Ishikawa (cell line): ENCODE measurements around the gene KCNQ1.

Experiments used
- CEBPB ChIP-seq: IDR thresholded peaks from 2 replicates; pipeline ENCODE4 v1.6.1; 2012
- CREB1 ChIP-seq: IDR thresholded peaks from 2 replicates; pipeline ENCODE4 v1.6.1; 2012; ENCODE audit warnings: low read depth
- EGR1 ChIP-seq: IDR thresholded peaks from 2 replicates; pipeline ENCODE4 v1.6.1; 2012
- EP300 ChIP-seq: IDR thresholded peaks from 2 replicates; pipeline ENCODE4 v1.6.1; 2012; ENCODE audit warnings: borderline replicate concordance
- FOXM1 ChIP-seq: IDR thresholded peaks from 2 replicates; pipeline ENCODE4 v1.6.1; 2012; ENCODE audit warnings: low read depth, borderline replicate concordance
- MAX ChIP-seq: IDR thresholded peaks from 2 replicates; pipeline ENCODE4 v1.6.1; 2012
- NFIC ChIP-seq: IDR thresholded peaks from 2 replicates; pipeline ENCODE4 v1.6.1; 2012
- RAD21 ChIP-seq: IDR thresholded peaks from 2 replicates; pipeline ENCODE4 v1.6.1; 2012; ENCODE audit warnings: low read depth
- REST ChIP-seq: IDR thresholded peaks from 2 replicates; pipeline ENCODE4 v1.6.1; 2012; ENCODE audit warnings: low read depth, mild to moderate bottlenecking
- TAF1 ChIP-seq: IDR thresholded peaks from 2 replicates; pipeline ENCODE4 v1.6.1; 2012; ENCODE audit warnings: low read depth, mild to moderate bottlenecking
- TCF12 ChIP-seq: IDR thresholded peaks from 2 replicates; pipeline ENCODE4 v1.6.1; 2012; ENCODE audit warnings: low read depth
- TEAD4 ChIP-seq: IDR thresholded peaks from 2 replicates; pipeline ENCODE4 v1.6.1; 2012
- USF1 ChIP-seq: IDR thresholded peaks from 2 replicates; pipeline ENCODE4 v1.6.1; 2012
- YY1 ChIP-seq: IDR thresholded peaks from 2 replicates; pipeline ENCODE4 v1.6.1; 2012; ENCODE audit warnings: low read depth
- ZBTB7A ChIP-seq: IDR thresholded peaks from 2 replicates; pipeline ENCODE4 v1.6.1; 2012; ENCODE audit warnings: low read depth

Gene KCNQ1

GRCh38 chr11:2765491-2765890 is 320.7 kb downstream of the KCNQ1 start:
- TF ChIP-seq EP300 (no peak), REST (no peak), TEAD4 (no peak), RAD21 (no peak), ZBTB7A (no peak)

- TF ChIP-seq TEAD4 (no peak), CEBPB (no peak), USF1 (no peak)
Observed at GRCh38 chr11:2766166-2766565, 321.4 kb downstream of the KCNQ1 start.

DNA sequence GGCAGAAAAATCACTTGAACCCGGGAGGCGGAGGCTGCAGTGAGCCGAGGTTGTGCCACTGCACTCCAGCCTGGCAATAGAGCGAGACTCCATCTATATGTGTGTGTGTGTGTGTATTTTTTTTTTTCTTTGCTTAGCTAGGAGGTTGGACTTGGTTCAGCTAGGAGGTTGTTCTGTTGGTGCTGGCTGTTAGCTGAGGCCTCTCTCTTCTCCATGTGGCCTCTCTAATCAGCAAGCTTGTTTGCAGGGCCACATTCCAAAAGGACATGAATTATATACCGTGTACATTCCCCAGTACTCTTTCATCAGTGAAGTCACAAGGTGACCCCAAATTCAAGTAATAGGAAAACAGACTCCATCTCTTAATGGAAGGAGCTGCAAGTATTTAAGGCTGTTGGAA is 322.3 kb downstream of the KCNQ1 start:
- TF ChIP-seq EP300, result no peak
- no peak for TF ChIP-seq FOXM1
- no peak for TF ChIP-seq YY1
- TF ChIP-seq EGR1, result no peak
- no peak for TF ChIP-seq CEBPB
- TF ChIP-seq NFIC, result no peak
- TF ChIP-seq TAF1, result no peak
- TF ChIP-seq MAX, result no peak
- no peak for TF ChIP-seq CREB1
- no peak for TF ChIP-seq REST
- TF ChIP-seq TEAD4, result no peak

GRCh38 chr11:2767801-2768200 is 323.0 kb downstream of the KCNQ1 start:
- TF ChIP-seq TAF1 (no peak), TEAD4 (no peak)

DNA sequence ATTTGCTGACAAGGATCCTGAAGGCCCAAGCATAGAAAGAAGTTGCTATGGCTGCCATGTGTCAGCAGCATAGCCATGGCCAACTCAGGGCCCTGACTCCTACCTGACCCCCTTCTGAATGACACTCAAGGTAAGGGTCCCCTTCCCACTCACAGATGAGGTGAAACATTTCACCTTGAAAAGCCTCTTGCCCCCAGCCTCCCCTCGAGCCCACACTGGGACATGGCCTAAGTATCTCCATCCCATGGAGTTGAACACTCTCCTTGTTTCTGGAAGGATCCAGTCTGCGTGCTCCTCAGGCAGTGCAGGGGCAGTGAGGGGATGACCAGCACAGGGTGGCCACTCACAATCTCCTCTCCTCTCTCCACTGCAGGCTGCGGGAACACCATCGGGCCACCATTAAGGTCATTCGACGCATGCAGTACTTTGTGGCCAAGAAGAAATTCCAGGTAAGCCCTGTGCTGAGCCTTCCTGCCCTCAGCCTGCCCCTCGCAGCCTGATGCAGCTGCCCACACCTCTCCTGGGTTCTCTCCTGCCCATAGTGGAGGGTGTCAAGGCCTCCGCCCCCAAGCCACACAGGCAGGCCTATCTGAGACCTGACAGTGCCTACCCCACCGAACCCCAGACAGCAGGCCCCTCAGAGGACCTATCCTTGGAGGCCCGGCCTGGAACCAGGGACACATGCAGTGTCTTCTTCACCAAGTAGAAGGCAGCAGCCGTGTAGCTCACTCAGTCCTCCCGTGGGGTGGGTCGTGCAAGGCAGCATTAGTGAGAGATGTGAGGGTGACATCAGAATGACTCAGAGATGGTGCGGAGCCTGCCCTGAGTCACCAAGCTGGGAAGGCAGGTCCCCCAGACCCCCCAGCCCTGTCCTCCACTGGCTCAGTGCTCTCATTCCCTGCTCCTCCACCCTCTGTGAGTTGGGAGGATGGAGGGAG is 323.9 kb downstream of the KCNQ1 start:
- TF ChIP-seq EGR1 (no peak), TAF1 (no peak), REST (no peak), CREB1 (no peak), TCF12 (no peak), EP300 (no peak)

GRCh38 chr11:2769409-2770095 is 324.7 kb downstream of the KCNQ1 start:
- TF ChIP-seq NFIC (no peak), CEBPB (no peak), TEAD4 (no peak), CREB1 (no peak), TAF1 (no peak), FOXM1 (no peak), YY1 (no peak), RAD21 (no peak), REST (no peak)
